OCI-LY1 (cell line): ENCODE results near the gene PTGS1.

Experiments
- H2AFZ ChIP-seq: fragments of 200-600 bp; sonication (generic), shearing (Covaris generic); 2 replicates; pipeline ENCODE4 v1.6.0; 2014; ENCODE audit warnings: antibody characterized with exemption, mild to moderate bottlenecking, low read length
- H3F3A ChIP-seq: fragments of 200-600 bp; sonication (generic), shearing (Covaris generic); 2 replicates; pipeline ENCODE4 v1.6.0; 2014; ENCODE audit warnings: mild to moderate bottlenecking, antibody characterized with exemption, low read length, moderate library complexity; ENCODE audit not compliant: insufficient read depth
- H3K27ac ChIP-seq: fragments of 200-600 bp; sonication (generic); 2 replicates; pipeline ENCODE4 v1.5.1; 2014; ENCODE audit warnings: low read length, mixed run types, mild to moderate bottlenecking, low read depth; ENCODE audit not compliant: poor library complexity, severe bottlenecking
- H3K27me3 ChIP-seq: fragments of 200-600 bp; sonication (generic); 2 replicates; pipeline ENCODE4 v1.6.0; 2014; ENCODE audit warnings: antibody characterized with exemption, mild to moderate bottlenecking, low read length, moderate library complexity; ENCODE audit not compliant: insufficient read depth
- H3K36me3 ChIP-seq: fragments of 200-600 bp; sonication (generic); 2 replicates; pipeline ENCODE4 v1.6.1; 2014; ENCODE audit warnings: mild to moderate bottlenecking, antibody characterized with exemption, low read length, moderate library complexity, mixed read lengths; ENCODE audit not compliant: insufficient read depth
- H3K4me1 ChIP-seq: fragments of 200-600 bp; sonication (generic); 2 replicates; pipeline ENCODE4 v1.5.1; 2014; ENCODE audit warnings: mild to moderate bottlenecking, low read length, moderate library complexity; ENCODE audit not compliant: insufficient read depth, severe bottlenecking
- H3K4me2 ChIP-seq: fragments of 200-600 bp; sonication (generic), shearing (Covaris generic); 2 replicates; pipeline ENCODE4 v1.6.1; 2014; ENCODE audit warnings: low read length
- H3K4me3 ChIP-seq: fragments of 200-600 bp; sonication (generic); 2 replicates; pipeline ENCODE4 v1.5.1; 2014; ENCODE audit warnings: low read length, low read depth, mild to moderate bottlenecking, mixed read lengths; ENCODE audit not compliant: poor library complexity, severe bottlenecking
- H3K79me2 ChIP-seq: fragments of 200-600 bp; shearing (Covaris generic); 2 replicates; pipeline ENCODE4 v1.6.1; 2016; ENCODE audit warnings: mixed run types, low read length, mixed read lengths; ENCODE audit not compliant: insufficient read depth
- H3K9ac ChIP-seq: fragments of 200-600 bp; sonication (generic), shearing (Covaris generic); 2 replicates; pipeline ENCODE4 v1.6.1; 2014; ENCODE audit warnings: mild to moderate bottlenecking, low read length, mixed read lengths
- H3K9me2 ChIP-seq: fragments of 200-600 bp; sonication (generic), shearing (Covaris generic); 2 replicates; pipeline ENCODE4 v1.6.1; 2014; ENCODE audit warnings: low read depth, mild to moderate bottlenecking, low read length, mixed read lengths
- H3K9me3 ChIP-seq: fragments of 200-600 bp; shearing (Covaris generic); 2 replicates; pipeline ENCODE4 v1.6.1; 2014; ENCODE audit warnings: low read length, mixed read lengths
- H4K20me1 ChIP-seq: fragments of 200-600 bp; sonication (generic), shearing (Covaris generic); 2 replicates; pipeline ENCODE4 v1.6.0; 2016; ENCODE audit warnings: mild to moderate bottlenecking, low read length; ENCODE audit not compliant: insufficient read depth
- CTCF ChIP-seq: fragments of 200-600 bp; sonication (generic), shearing (Covaris generic); IDR thresholded peaks from 2 replicates; pipeline ENCODE4 v1.5.1; 2017; ENCODE audit warnings: mild to moderate bottlenecking, antibody characterized with exemption, low read length, moderate library complexity, mixed read lengths
- EZH2 ChIP-seq: fragments of 200-600 bp; sonication (generic), shearing (Covaris generic); IDR thresholded peaks from 2 replicates; pipeline ENCODE4 v1.8.0; 2017; ENCODE audit warnings: borderline replicate concordance, mixed run types, mild to moderate bottlenecking, antibody characterized with exemption, low read length, moderate library complexity, mixed read lengths

Gene PTGS1

DNA sequence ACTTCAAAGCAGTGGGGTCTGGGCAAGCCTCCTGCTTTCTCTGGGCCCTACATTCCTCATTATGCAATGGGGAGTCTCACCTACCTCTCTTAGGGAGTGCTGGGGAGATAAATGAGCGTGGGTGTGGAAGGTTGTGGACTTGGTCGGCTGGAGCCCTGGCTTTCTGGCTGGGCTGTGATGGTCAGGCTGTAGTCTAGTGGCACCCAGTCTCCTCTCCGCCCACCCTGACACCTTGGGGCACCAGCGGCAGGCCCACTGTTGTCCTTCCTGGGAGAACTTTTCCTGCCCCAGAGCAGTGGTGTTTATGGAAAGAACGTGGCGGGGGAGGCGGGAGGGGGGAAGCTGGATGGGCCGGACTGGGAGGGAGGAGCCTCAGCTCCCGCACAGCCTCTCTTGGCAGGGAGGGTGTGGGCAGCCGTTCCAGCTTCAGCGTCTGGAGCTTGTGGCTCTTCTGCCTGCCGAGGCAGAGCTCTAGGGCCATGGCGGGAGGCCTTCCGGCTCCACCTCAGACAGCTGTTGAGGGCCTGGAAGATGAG lies 4.1 kb downstream of the PTGS1 start:
- Histone ChIP-seq H3K36me3 (no peaks in the 10 kb centered on the region), H3K9ac (no peak overlapping the region), H4K20me1 (no peaks in the 10 kb centered on the region), H3K27me3 (peaks cover 6% of the 10 kb centered on the region), H3K4me2 (no peak overlapping the region), H3F3A (no peaks in the 10 kb centered on the region), H3K79me2 (no peaks in the 10 kb centered on the region), H3K4me3 (no peak overlapping the region), H3K27ac (no peak overlapping the region), H3K9me3 (peaks cover 8% of the 10 kb centered on the region), H2AFZ (no peak overlapping the region), H3K4me1 (peaks cover 13% of the 10 kb centered on the region), H3K9me2 (no peaks in the 10 kb centered on the region)
- TF ChIP-seq EZH2 (no peak), CTCF (no peak)

DNA sequence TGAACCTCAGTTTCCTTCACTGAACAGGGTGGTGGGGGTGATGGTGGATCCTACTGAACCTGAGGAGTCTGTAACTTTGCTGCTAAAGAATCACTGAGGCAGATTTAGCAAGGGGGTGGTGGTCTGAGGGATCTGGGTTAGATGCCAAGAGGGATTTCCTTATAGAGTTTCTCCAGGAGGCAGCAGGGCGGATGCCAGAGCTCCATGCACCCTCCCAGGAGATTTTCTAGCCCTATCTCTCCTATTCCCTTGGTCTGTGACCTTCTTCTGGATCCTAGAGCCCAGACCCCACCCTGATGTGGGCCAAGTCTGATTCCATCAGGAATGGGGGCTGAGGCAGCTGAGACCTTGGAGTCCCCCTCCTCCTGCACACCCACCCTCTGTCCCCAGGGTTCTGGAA lies 6.0 kb downstream of the PTGS1 start:
- Histone ChIP-seq H3K79me2 (no peaks in the 10 kb centered on the region), H3K9me2 (no peaks in the 10 kb centered on the region), H3F3A (no peaks in the 10 kb centered on the region), H3K9me3 (peaks cover 9% of the 10 kb centered on the region), H3K4me1 (no peaks in the 10 kb centered on the region), H2AFZ (no peak overlapping the region), H3K4me3 (no peak overlapping the region), H3K27ac (no peak overlapping the region), H3K9ac (no peak overlapping the region), H3K36me3 (no peaks in the 10 kb centered on the region), H3K27me3 (peaks cover 6% of the 10 kb centered on the region), H3K4me2 (no peak overlapping the region), H4K20me1 (no peaks in the 10 kb centered on the region)
- no peak for TF ChIP-seq EZH2
- no peak for TF ChIP-seq CTCF

DNA sequence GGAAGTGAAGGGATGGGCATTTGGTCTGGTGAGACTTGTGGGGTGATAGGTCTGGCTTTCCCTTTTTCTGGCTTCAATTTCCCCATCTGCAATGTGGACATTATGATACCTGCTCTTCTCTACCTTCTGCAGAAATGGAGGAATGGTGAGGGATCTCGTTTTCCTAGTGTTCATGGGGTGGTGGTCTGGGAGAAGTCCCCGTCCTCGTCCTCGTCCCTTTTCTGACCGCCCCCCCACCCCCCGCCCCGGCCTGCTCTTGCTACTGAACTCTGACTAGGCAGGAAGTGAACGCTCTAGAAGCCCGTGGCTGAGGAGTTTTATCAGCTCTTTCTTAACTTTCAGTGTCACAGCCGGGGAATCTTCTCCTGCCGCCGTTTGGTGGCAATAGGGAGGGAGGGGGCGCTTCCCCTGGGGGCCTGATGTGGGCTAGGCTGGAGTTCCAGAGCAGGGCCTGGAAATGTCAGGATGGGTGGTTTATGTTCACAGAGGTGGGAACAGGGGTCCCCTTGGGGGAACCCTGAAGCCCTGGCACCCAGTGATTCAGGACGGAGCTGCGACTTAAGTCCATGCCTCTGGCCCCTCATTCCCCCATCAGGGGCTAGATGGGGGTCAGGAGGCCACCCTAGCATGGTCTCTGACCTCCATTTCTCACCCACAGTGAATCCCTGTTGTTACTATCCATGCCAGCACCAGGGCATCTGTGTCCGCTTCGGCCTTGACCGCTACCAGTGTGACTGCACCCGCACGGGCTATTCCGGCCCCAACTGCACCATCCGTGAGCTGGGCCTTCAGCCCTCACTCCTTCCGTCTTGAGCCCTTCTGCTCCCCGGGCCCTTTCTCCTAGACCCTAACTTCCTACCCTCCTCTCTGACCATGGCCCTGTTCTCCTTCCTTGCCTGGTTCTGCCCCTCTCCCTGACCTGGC lies 6.7 kb downstream of the PTGS1 start:
- Histone ChIP-seq H4K20me1 (no peaks in the 10 kb centered on the region), H3K4me2 (no peak overlapping the region), H3F3A (no peaks in the 10 kb centered on the region), H3K36me3 (no peaks in the 10 kb centered on the region), H3K4me3 (no peak overlapping the region), H3K9ac (no peak overlapping the region), H3K27me3 (peaks cover 6% of the 10 kb centered on the region), H3K9me2 (no peaks in the 10 kb centered on the region), H3K4me1 (no peaks in the 10 kb centered on the region), H3K9me3 (peaks cover 9% of the 10 kb centered on the region), H3K79me2 (no peaks in the 10 kb centered on the region), H3K27ac (no peak overlapping the region), H2AFZ (no peak overlapping the region)
- TF ChIP-seq EZH2 (no peak), CTCF (no peak)
